GM13976 (cell line): ENCODE results near the gene CNKSR1.

Source experiments
- DNase-seq: peaks from one replicate; pipeline ENCODE4 v3.0.0; 2012; ENCODE audit warnings: low spot score
- CTCF ChIP-seq: IDR thresholded peaks from 2 replicates; pipeline ENCODE4 v1.5.1; 2012; ENCODE audit warnings: borderline replicate concordance, mild to moderate bottlenecking; ENCODE audit not compliant: insufficient read depth; ENCODE audit errors: extremely low read depth, missing control alignments, control extremely low read depth
- in situ Hi-C: fragments of 300-500 bp; cut with MboI; formaldehyde crosslinking; loops from one replicate; pipeline ENCODE4 v1.12.0; 2022; ENCODE audit warnings: low sequenced_read_pairs, mixed read lengths, inconsistent platforms; ENCODE audit not compliant: unreplicated experiment

Gene CNKSR1

GRCh38 chr1:26164861-26165842 is 12.1 kb upstream of the CNKSR1 start:
- no peak for TF ChIP-seq CTCF
- DNase-seq, result no peak
- in situ Hi-C loops, result no loop called here

GRCh38 chr1:26166719-26167281 is 10.5 kb upstream of the CNKSR1 start:
- no peak for DNase-seq
- in situ Hi-C loops, result no loop called here
- TF ChIP-seq CTCF, result no peak

- in situ Hi-C loops, result no loop called here
- no peak for DNase-seq
- no peak for TF ChIP-seq CTCF
Measured at GRCh38 chr1:26168410-26169197, 8.7 kb upstream of the CNKSR1 start, which contains the start of gene C1orf232. Gene C1orf232, minus strand, starts transcription at chr1:26168963. Its CDS starts 464 bp downstream, at chr1:26168499.

- no peak for TF ChIP-seq CTCF
- DNase-seq, result no peak
- in situ Hi-C loops, result no loop called here
Measured at GRCh38 chr1:26169198-26169554, 8.1 kb upstream of the CNKSR1 start.

- peak; percentile 97 for TF ChIP-seq CTCF
- DNase-seq, result peak; percentile 100
- in situ Hi-C loops, result no loop called here
Measured at GRCh38 chr1:26169669-26170471, 7.4 kb upstream of the CNKSR1 start, which contains the start of gene ZNF593. Gene ZNF593, plus strand, starts transcription at chr1:26169908. Its CDS starts 76 bp downstream, at chr1:26169984.
